ENCODE data around the gene PPP1R7. TPM values are rescaled to one million over a fixed set of nuclear protein-coding genes. Genes with fewer than 3 reads are reported as not detected.

The PPP1R7 gene
- total RNA-seq, 1 donor from 2014 or later = 51.1 TPM

DNA sequence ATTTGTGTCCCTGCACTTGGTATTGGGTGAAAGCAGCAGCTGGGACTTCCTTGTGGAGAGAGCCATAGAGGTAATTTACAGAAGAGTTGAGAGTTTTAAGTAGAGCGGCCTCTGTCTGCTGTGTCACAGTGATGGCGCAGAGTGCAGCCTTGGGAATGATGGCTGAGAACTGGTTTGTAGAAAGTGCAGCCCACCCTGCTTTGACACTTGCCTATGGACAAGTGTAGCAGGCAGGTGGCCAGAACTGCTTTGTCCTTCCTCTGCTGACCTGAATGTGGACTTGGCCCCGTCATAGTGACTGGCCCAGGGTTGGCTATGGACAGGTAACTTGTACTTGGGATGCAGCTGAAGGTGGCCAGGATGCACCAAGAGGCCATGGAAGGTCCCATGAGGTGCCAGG, 31.9 kb downstream of the PPP1R7 start:
- no peaks in the 10 kb centered on the region for H3K27me3 ChIP-seq
- TF ChIP-seq POLR2AphosphoS5 (IDR thresholded peaks at IDR 0.05; ENCODE audit: insufficient read depth in 1 of 2, low read depth in 1 of 2) = no peak
- H3K4me1 ChIP-seq = no peaks in the 10 kb centered on the region
- no peak overlapping the region for H3K4me3 ChIP-seq
- intact Hi-C loops (cut with DNase I) = no loop called here
- no peak for DNase-seq (ENCODE audit: extremely low spot score in 2 of 2)
- peaks cover 0 to 25% of the 10 kb centered on the region in 2 donors for H3K36me3 ChIP-seq
- H3K27ac ChIP-seq = no peak overlapping the region
- H3K9me3 ChIP-seq = no peaks in the 10 kb centered on the region

DNA sequence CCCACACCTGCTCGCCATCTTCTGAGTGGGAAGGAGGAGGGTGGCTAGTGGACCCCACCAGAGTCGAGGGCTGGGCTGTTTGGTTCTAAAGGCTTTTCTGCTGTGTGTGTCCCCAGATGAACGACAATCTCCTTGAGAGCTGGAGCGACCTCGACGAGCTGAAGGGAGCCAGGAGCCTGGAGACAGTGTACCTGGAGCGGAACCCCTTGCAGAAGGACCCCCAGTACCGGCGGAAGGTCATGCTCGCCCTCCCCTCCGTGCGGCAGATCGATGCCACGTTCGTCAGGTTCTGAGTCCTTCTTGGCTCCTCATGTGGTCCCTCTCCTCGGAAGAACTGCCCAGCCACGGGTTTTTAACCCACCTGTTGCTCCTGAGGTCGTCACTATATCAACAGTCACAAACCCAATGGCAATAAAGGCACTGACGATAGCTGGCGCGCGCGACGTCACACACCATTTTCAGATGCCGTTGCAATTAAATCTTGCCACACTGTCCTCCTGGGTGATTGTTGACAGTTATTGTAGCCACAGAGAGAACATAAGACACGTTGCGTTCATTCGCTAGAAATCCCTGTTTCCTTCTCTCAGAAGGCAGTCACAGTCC, 32.4 kb downstream of the PPP1R7 start:
- Histone ChIP-seq H3K9me3 (no peaks in the 10 kb centered on the region), H3K27me3 (no peaks in the 10 kb centered on the region), H3K27ac (no peak overlapping the region), H3K4me3 (no peak overlapping the region), H3K4me1 (no peaks in the 10 kb centered on the region), H3K36me3 (peaks cover 0 to 22% of the 10 kb centered on the region in 2 donors)
- no peak for DNase-seq (ENCODE audit: extremely low spot score in 2 of 2)
- TF ChIP-seq POLR2A (IDR thresholded peaks at IDR 0.05) (no peak), POLR2AphosphoS5 (IDR thresholded peaks at IDR 0.05; ENCODE audit: insufficient read depth in 1 of 2, low read depth in 1 of 2) (no peak)
- TF ChIP-seq, protein P1, sequence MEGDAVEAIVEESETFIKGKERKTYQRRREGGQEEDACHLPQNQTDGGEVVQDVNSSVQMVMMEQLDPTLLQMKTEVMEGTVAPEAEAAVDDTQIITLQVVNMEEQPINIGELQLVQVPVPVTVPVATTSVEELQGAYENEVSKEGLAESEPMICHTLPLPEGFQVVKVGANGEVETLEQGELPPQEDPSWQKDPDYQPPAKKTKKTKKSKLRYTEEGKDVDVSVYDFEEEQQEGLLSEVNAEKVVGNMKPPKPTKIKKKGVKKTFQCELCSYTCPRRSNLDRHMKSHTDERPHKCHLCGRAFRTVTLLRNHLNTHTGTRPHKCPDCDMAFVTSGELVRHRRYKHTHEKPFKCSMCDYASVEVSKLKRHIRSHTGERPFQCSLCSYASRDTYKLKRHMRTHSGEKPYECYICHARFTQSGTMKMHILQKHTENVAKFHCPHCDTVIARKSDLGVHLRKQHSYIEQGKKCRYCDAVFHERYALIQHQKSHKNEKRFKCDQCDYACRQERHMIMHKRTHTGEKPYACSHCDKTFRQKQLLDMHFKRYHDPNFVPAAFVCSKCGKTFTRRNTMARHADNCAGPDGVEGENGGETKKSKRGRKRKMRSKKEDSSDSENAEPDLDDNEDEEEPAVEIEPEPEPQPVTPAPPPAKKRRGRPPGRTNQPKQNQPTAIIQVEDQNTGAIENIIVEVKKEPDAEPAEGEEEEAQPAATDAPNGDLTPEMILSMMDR (IDR thresholded peaks at IDR 0.05) = no peak
- intact Hi-C loops (cut with DNase I) = no loop called here

DNA sequence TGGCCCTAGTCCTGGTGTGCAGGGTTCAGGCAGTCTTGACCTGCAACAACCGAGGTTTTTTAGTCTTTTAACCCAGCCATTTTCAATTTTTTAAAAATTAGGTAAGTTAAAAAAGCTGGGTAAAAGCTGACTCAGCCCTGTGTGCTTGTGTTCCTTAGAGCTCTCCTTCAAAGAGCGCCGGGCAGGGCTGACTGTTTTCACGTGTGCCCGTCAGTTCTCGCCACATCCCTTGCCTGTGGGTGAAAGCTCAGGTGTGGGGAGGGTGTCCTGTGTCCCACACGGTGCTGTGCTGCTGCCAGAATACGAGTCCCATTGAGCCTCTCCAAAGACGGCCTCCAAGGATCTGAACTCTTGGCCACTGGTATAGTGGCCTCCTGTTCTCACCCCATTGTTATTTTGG, 33.0 kb downstream of the PPP1R7 start:
- Histone ChIP-seq H3K9me3 (no peaks in the 10 kb centered on the region), H3K36me3 (peaks cover 0 to 17% of the 10 kb centered on the region in 2 donors), H3K27me3 (no peaks in the 10 kb centered on the region), H3K4me3 (no peak overlapping the region), H3K4me1 (no peaks in the 10 kb centered on the region), H3K27ac (no peak overlapping the region)
- TF ChIP-seq, protein P1 (IDR thresholded peaks at IDR 0.05) = no peak
- TF ChIP-seq POLR2A (IDR thresholded peaks at IDR 0.05) = no peak
- TF ChIP-seq POLR2AphosphoS5 (IDR thresholded peaks at IDR 0.05; ENCODE audit: insufficient read depth in 1 of 2, low read depth in 1 of 2) = no peak
- no peak for DNase-seq (ENCODE audit: extremely low spot score in 2 of 2)
- intact Hi-C loops (cut with DNase I) = no loop called here

DNA sequence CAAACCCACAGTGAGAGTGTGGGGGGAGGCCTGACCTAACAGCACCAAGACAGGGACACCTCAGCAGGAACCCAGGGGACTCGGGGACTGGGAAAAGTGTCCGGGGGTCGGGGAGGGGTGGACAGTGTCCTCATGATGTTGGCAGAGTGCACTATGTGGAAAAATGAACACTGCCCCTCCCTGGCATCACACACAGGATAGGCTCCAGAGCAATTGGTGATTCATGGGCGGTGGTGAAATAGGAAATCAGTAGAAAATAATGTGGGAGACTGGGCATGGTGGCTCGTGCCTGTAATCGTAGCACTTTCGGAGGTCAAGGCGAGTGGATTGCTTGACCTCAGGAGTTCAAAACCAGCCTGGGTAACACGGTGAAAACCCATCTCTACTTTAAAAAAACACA, 34.6 kb downstream of the PPP1R7 start:
- no peaks in the 10 kb centered on the region for H3K27me3 ChIP-seq
- DNase-seq (ENCODE audit: extremely low spot score in 2 of 2) = no peak
- H3K4me3 ChIP-seq = no peak overlapping the region
- H3K4me1 ChIP-seq = no peaks in the 10 kb centered on the region
- TF ChIP-seq, protein P1 (IDR thresholded peaks at IDR 0.05) = no peak
- TF ChIP-seq POLR2A (IDR thresholded peaks at IDR 0.05) = no peak
- TF ChIP-seq POLR2AphosphoS5 (IDR thresholded peaks at IDR 0.05; ENCODE audit: insufficient read depth in 1 of 2, low read depth in 1 of 2) = no peak
- peaks cover 0 to 10% of the 10 kb centered on the region in 2 donors for H3K36me3 ChIP-seq
- no peaks in the 10 kb centered on the region for H3K9me3 ChIP-seq
- intact Hi-C loops (cut with DNase I) = no loop called here
- no peak overlapping the region for H3K27ac ChIP-seq

DNA sequence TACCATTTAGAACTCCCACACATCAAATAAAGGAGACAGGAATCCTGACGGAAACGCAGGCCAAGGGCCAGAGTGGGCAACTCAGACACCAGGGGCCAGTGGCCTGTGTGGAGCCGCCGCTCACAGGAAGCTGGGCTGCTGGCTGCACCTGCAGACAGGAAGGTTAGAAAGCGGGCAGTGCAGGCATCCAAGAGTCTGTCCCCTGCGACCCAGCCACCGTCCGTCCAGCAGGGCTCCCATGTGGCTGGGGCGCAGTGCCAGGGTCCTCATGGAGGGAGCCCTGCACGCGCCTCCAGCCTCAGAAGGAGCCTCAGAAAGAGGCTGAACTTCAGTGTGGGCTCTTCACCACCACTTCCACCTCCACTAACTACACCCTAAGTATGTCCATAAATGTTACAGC, 35.7 kb downstream of the PPP1R7 start:
- Histone ChIP-seq H3K27ac (no peak overlapping the region), H3K4me3 (no peak overlapping the region)
- intact Hi-C loops (cut with DNase I) = no loop called here

More for the DNA sequence above, 35.7 kb downstream of the PPP1R7 start:
- Histone ChIP-seq H3K9me3 (no peaks in the 10 kb centered on the region), H3K27me3 (no peaks in the 10 kb centered on the region), H3K36me3 (peaks cover 0 to 10% of the 10 kb centered on the region in 2 donors), H3K4me1 (no peaks in the 10 kb centered on the region)
- TF ChIP-seq, protein P1 (IDR thresholded peaks at IDR 0.05) = no peak
- TF ChIP-seq POLR2AphosphoS5 (IDR thresholded peaks at IDR 0.05; ENCODE audit: insufficient read depth in 1 of 2, low read depth in 1 of 2) (no peak), POLR2A (IDR thresholded peaks at IDR 0.05) (no peak)
- DNase-seq (ENCODE audit: extremely low spot score in 2 of 2) = no peak

Data from vagina (tissue), 2 donors.